ENCODE data around the gene EEF2KMT. TPM values are rescaled to one million over a fixed set of nuclear protein-coding genes. Genes with fewer than 3 reads are reported as not detected.
"Not testable (repeated sequence)": the region's sequence is repeated elsewhere in the genome, so short reads cannot be mapped to it uniquely, and the experiment has no call there.

The EEF2KMT gene
- total and polyA plus RNA-seq, 2 of the 13 experiments (the other 11 are each of a cell fraction or from before 2014, with no cell fraction given) = 10.7 to 26.9 TPM

- peak; percentile 85 for TF ChIP-seq CTCF (CRISPR knock-in tag; IDR thresholded peaks at IDR 0.05)
- 0 out of 2 replicates have a peak, but pooled peaks have one; percentile 14 for TF ChIP-seq FOSL2 (CRISPR knock-in tag; IDR thresholded peaks at IDR 0.05)
Observed at GRCh38 chr16:5084802-5085201, 12.8 kb downstream of the EEF2KMT start (continued).

- intact Hi-C loops (cut with micrococcal nuclease; ENCODE audit: unreplicated experiment); H3K79me2 ChIP-seq (ENCODE audit: insufficient read depth, low read length); in situ Hi-C loops (cut with HindIII; ENCODE audit: extremely low pct_ligation_motif_present, low pct_unique_long_range_greater_than_20kb); BruUV-seq (replicated peaks); H3K4me3 ChIP-seq (replicated peaks in 1 of 3; ENCODE audit: insufficient read depth in 1 of 3, low read depth in 2 of 3, low read length in 3 of 3); H3K27me3 ChIP-seq (ENCODE audit: control insufficient read depth in 1 of 2, insufficient read depth in 2 of 2, low read length in 2 of 2); H3K4me1 ChIP-seq (ENCODE audit: insufficient read depth, low read length); H4K20me1 ChIP-seq (ENCODE audit: insufficient read depth, low read length); FAIRE-seq; H3K27ac ChIP-seq (ENCODE audit: extremely low read length, insufficient read depth, low read length); H2AFZ ChIP-seq (ENCODE audit: low read length); H3K9ac ChIP-seq (ENCODE audit: insufficient read depth, low read depth, low read length); DNase-seq (ENCODE audit: low spot score); H3K9me3 ChIP-seq (ENCODE audit: low read length); H3K4me2 ChIP-seq (ENCODE audit: low read depth, low read length); ATAC-seq; TF ChIP-seq ZBTB40 (IDR thresholded peaks at IDR 0.05): not testable (repeated sequence)
- CTCF ChIA-PET (ENCODE audit: low intra/inter-chr PET ratio, low total read pairs) = interaction anchor here (1.2 kb wide), 1 partner anchor 28 kb away, joined by 5 read pairs; no protein-coding TSS in a partner anchor
- TF ChIP-seq ZBTB40 (CRISPR knock-in tag; IDR thresholded peaks at IDR 0.05) = peak; percentile 82
- 82% methylated on average over 11 of the region's 11 CpGs for WGBS (ENCODE audit: low lambda C conversion rate)
- POLR2A ChIA-PET = interaction anchor here (0.7 to 1.2 kb wide), 4 partner anchors 12 to 126 kb away, joined by 3 to 7 read pairs (median 3); partner anchors contain the start of genes ALG1, EEF2KMT and SEC14L5
- peaks cover 20 to 44% of the 10 kb centered on the region in 2 experiments; a peak in 4 of 5 replicates for H3K36me3 ChIP-seq (replicated peaks in 1 of 2; ENCODE audit: control insufficient read depth in 1 of 2, insufficient read depth in 2 of 2, low read length in 2 of 2)
Observed at GRCh38 chr16:5084099-5084731, 13.4 kb downstream of the EEF2KMT start.

GRCh38 chr16:5083646-5084045 is 13.9 kb downstream of the EEF2KMT start:
- DNase-seq (ENCODE audit: low spot score); FAIRE-seq; H4K20me1 ChIP-seq (ENCODE audit: insufficient read depth, low read length); BruUV-seq (replicated peaks); H3K79me2 ChIP-seq (ENCODE audit: insufficient read depth, low read length); H3K4me1 ChIP-seq (ENCODE audit: insufficient read depth, low read length); POLR2A ChIA-PET; H2AFZ ChIP-seq (ENCODE audit: low read length); H3K4me3 ChIP-seq (replicated peaks in 1 of 3; ENCODE audit: insufficient read depth in 1 of 3, low read depth in 2 of 3, low read length in 3 of 3); intact Hi-C loops (cut with micrococcal nuclease; ENCODE audit: unreplicated experiment); H3K27ac ChIP-seq (ENCODE audit: extremely low read length, insufficient read depth, low read length); in situ Hi-C loops (cut with HindIII; ENCODE audit: extremely low pct_ligation_motif_present, low pct_unique_long_range_greater_than_20kb); H3K27me3 ChIP-seq (ENCODE audit: control insufficient read depth in 1 of 2, insufficient read depth in 2 of 2, low read length in 2 of 2); H3K9ac ChIP-seq (ENCODE audit: insufficient read depth, low read depth, low read length); ATAC-seq; H3K9me3 ChIP-seq (ENCODE audit: low read length); CTCF ChIA-PET (ENCODE audit: low intra/inter-chr PET ratio, low total read pairs); H3K4me2 ChIP-seq (ENCODE audit: low read depth, low read length): not testable (repeated sequence)
- H3K36me3 ChIP-seq (replicated peaks in 1 of 2; ENCODE audit: control insufficient read depth in 1 of 2, insufficient read depth in 2 of 2, low read length in 2 of 2) = peaks cover 24 to 50% of the 10 kb centered on the region in 2 experiments; a peak in 4 of 5 replicates
- WGBS (ENCODE audit: low lambda C conversion rate) = 91% methylated on average over 9 of the region's 9 CpGs
